Fibroblast of villous mesenchyme (primary cell): ENCODE results near the gene RMRP. TPM values are rescaled to one million over a fixed set of nuclear protein-coding genes. Genes with fewer than 3 reads are reported as not detected.

Source experiments
- DNase-seq: peaks from one replicate; pipeline ENCODE4 v3.0.0-alpha.2; 2010; ENCODE audit warnings: low read depth
- H3K4me3 ChIP-seq: 2 replicates; pipeline ENCODE4 v1.5.1; 2011; ENCODE audit warnings: low read depth, mild to moderate bottlenecking, low read length
- total RNA-seq: library from RNA; depleted of rRNA; stranded (reverse); fragments of >200 nt; gene quantifications from 2 replicates; pipeline ENCODE4 v1.2.3, GENCODE V29; 2012
- TF ChIP-seq, protein P1 (sequence below): IDR thresholded peaks from 2 replicates; pipeline ENCODE4 v1.5.1; 2012; ENCODE audit warnings: low read depth, mild to moderate bottlenecking, low read length; ENCODE audit not compliant: insufficient read depth

RMRP gene
- total RNA-seq, 1 donor, result 103,191 TPM

DNA sequence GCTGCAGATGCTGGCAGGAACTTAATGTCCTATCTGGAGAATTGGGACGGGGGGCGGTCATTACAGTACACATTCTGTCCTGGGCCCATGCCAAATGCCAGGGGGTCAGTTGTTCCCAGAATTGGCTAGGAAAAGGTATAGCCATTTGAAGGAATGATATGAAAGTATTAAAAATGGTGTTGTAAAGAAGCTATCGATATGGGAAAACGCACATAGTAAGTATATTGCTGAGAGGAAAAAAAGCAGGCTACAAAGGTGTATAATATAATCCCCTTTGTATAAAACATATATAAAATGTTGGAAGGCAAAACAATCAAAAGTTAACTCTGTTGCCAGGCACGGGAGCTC lies 7.6 kb upstream of the RMRP start:
- H3K4me3 ChIP-seq, result peak overlapping the region; percentile 68
- TF ChIP-seq, protein P1, sequence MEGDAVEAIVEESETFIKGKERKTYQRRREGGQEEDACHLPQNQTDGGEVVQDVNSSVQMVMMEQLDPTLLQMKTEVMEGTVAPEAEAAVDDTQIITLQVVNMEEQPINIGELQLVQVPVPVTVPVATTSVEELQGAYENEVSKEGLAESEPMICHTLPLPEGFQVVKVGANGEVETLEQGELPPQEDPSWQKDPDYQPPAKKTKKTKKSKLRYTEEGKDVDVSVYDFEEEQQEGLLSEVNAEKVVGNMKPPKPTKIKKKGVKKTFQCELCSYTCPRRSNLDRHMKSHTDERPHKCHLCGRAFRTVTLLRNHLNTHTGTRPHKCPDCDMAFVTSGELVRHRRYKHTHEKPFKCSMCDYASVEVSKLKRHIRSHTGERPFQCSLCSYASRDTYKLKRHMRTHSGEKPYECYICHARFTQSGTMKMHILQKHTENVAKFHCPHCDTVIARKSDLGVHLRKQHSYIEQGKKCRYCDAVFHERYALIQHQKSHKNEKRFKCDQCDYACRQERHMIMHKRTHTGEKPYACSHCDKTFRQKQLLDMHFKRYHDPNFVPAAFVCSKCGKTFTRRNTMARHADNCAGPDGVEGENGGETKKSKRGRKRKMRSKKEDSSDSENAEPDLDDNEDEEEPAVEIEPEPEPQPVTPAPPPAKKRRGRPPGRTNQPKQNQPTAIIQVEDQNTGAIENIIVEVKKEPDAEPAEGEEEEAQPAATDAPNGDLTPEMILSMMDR, result no peak
- DNase-seq, result no peak

DNA sequence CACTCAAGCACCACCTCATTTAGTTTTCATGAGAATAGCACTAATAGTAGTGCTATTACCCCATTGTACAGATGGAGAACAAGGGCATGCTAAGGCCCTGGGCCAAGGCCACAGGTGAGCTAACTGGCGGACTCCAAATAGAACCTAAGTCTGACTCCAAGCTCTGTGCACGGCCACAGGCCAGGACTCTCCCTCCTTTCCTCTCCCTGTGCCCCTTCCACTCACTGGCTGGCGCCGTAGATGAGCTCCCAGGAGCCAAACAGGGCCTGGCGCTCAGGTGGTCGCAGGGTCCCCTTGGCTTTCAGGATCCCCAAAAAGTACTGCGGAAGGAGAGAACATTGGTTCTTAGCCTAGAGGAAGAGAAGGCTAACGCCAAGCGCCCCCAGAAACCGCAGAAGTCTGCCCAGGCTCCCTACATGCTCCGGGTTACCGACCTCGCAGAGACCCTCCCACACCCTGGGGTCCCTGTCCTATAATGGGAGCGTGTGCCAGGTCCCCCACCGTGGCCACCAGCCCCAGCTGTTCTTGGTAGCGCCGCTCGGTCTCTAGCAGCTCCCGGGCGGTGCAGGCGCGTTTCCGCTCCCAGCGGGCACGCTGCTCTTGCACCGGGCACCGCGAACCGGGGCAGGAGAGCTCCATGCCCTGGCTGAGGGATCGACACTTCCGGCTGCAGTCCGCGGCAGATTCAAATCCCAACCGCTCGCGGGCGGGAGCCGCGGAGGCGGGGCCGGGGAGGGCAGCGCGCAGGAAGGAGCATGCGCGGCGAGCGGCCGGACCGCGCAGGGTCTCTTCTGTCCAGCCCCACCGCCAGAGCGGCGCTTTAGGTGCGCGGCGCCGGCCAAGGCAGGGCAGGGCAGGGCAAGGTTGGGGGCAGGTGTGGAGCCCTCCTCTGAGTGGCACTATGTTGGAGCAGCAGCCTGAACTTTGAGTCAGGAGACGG lies 7.0 kb upstream of the RMRP start, which contains the start of gene ARHGEF39:
ARHGEF39 (minus strand) TSS at position 665 of the 940 bp plus-strand sequence; CDS start at position 639, 26 bp downstream.
- DNase-seq, result peak; percentile 79
- TF ChIP-seq, protein P1, result peak; percentile 21
- peak within 1 kb of the TSS; percentile 68 for H3K4me3 ChIP-seq

DNA sequence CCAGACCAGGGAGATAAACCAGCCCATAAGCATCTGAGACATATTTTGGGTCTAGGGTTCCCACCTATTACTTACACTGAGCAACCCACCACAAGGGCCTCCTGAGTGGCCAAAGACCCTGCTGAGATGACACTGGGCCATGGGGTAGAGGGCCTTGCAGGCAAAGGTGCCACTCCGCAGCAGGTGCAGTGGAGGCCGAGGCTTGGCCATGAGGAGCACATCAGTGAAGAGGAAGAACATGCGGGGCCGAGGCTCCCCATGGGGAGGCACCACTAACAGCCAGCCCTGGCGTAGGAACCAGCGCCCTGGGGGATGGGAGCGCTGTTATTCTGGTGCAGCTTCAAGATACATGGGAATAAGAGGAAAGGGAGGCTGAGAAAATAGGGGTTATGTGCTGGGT lies 4.6 kb upstream of the RMRP start:
- TF ChIP-seq, protein P1, result no peak
- no peak for DNase-seq
- H3K4me3 ChIP-seq, result no peak overlapping the region

DNA sequence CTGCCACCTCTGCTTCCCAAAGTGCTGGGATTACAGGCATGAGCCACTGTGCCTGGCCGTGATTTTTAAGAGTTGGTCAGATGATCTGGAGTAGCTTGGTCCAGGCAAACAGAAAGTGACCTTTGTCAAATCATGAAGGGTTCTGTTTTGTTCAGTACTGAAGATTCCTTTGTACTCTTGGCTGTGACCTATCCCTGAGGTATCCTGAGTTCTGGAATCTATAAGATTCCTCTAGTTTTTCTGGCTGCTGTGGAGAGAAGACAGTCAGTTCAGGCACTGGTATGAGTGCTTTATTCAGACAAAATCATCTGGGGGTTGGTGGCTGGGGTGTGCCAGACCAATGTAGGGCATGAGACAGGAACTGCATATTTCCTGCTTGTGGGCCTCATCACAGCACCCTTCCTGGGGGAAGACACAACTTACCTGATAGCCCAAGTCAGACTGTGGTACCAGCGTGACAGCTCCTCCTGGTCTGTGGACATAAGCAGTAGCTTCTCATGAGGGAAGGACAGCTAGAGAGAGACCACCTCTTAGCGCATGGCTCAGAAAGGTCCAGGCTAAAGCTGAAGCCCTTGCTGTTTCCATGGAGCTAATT lies 4.0 kb upstream of the RMRP start:
- TF ChIP-seq, protein P1, result no peak
- DNase-seq, result no peak
- H3K4me3 ChIP-seq, result no peak overlapping the region

DNA sequence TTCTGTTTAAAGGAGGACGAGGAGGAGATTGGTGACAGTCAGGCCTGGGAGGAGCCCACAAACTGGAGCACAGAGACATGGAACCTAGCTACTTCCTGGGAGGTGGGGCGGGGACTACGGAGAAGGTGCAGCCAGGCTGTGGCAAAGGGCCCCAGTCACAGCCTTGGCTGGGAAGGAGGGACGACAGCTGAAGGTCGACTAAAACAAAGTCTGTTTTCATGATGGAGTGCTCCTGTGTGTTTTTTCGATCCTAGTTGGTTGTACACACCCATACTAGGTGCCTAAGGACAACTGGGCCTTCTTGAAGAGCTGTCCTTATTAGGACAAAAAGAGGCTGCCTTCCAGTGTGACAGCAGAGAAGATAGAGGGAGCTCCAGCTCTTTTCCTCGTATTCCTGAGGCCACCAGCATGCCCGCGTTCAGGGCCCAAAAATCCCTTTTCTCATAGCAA lies 3.2 kb upstream of the RMRP start:
- peak; percentile 65 for DNase-seq
- TF ChIP-seq, protein P1, result peak; percentile 65
- H3K4me3 ChIP-seq, result no peak overlapping the region

DNA sequence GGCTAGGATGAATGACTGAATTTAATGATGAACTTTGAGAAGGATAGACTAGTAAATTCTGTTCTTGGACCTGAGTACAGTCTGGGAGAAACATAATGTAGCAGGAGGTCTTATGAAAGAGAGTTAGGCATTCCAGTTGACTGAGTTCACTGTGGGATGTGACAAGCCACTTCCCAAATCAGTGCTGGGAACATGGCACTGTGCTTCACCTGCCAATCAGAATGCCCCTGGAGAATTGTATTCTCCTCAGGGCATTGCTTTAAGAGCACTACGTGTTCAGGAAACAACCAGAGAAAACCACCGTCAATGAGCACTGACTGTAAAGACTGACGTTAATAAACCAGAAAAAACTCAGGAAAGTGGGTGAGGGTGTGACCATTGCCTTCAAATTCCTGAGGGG lies 1.5 kb upstream of the RMRP start:
- TF ChIP-seq, protein P1, result no peak
- peak; percentile 56 for DNase-seq
- H3K4me3 ChIP-seq, result peak overlapping the region; percentile 86
